ENCODE measurements around the gene TIAL1. TPM values are rescaled to one million over a fixed set of nuclear protein-coding genes. Genes with fewer than 3 reads are reported as not detected.

Gene TIAL1
- total and polyA plus RNA-seq, 2 of the 13 experiments (the other 11 are each of a cell fraction or from before 2014, with no cell fraction given), result 31.5 to 148 TPM

GRCh38 chr10:119578355-119578754, 18.4 kb downstream of the TIAL1 start (continued):
- TF ChIP-seq NFAT5 (CRISPR knock-in tag; IDR thresholded peaks at IDR 0.05) (no peak), RFXAP (CRISPR knock-in tag; IDR thresholded peaks at IDR 0.05; ENCODE audit: borderline replicate concordance) (no peak), PCBP1 (IDR thresholded peaks at IDR 0.05; ENCODE audit: borderline replicate concordance, low read depth, low read length) (no peak), FOXA1 (IDR thresholded peaks at IDR 0.05) (no peak), FOXA1 (CRISPR knock-in tag; IDR thresholded peaks at IDR 0.05) (no peak), RAD51 (IDR thresholded peaks at IDR 0.05; ENCODE audit: borderline replicate concordance) (no peak), AGO2 (optimal IDR thresholded peaks at IDR 0.05; ENCODE audit: low read depth, low read length) (no peak)

GRCh38 chr10:119575991-119576390, 20.8 kb downstream of the TIAL1 start:
- peaks cover 13 to 53% of the 10 kb centered on the region in 2 experiments for H3K36me3 ChIP-seq (replicated peaks in 1 of 2; ENCODE audit: control insufficient read depth in 1 of 2, insufficient read depth in 2 of 2, low read length in 2 of 2)
- no peak overlapping the region for H3K4me2 ChIP-seq (ENCODE audit: low read depth, low read length)
- CTCF ChIA-PET (ENCODE audit: low intra/inter-chr PET ratio, low total read pairs), result no interaction called here
- TF ChIP-seq TBP (CRISPR knock-in tag; IDR thresholded peaks at IDR 0.05), result no peak
- TF ChIP-seq SYNCRIP (IDR thresholded peaks at IDR 0.05; ENCODE audit: insufficient read depth, low read depth, low read length), result no peak
- TF ChIP-seq ZMYM4 (CRISPR knock-in tag; IDR thresholded peaks at IDR 0.05), result no peak
- no peak for TF ChIP-seq RFXANK (CRISPR knock-in tag; IDR thresholded peaks at IDR 0.05)
- no peak for TF ChIP-seq PHB2 (IDR thresholded peaks at IDR 0.05; ENCODE audit: partially characterized antibody)
- TF ChIP-seq TBX2 (CRISPR knock-in tag; IDR thresholded peaks at IDR 0.05; ENCODE audit: borderline replicate concordance), result no peak
- TF ChIP-seq MIXL1 (CRISPR knock-in tag; IDR thresholded peaks at IDR 0.05), result no peak
- TF ChIP-seq NRL (CRISPR knock-in tag; IDR thresholded peaks at IDR 0.05; ENCODE audit: borderline replicate concordance), result no peak
- TF ChIP-seq E2F2 (CRISPR knock-in tag; IDR thresholded peaks at IDR 0.05; ENCODE audit: borderline replicate concordance), result no peak
- H3K4me1 ChIP-seq (ENCODE audit: insufficient read depth, low read length), result no peaks in the 10 kb centered on the region
- no peaks in the 10 kb centered on the region for H3K79me2 ChIP-seq (ENCODE audit: insufficient read depth, low read length)
- ATAC-seq, result no peak
- no peaks in the 10 kb centered on the region; the same call in 1 of the 2 replicates for H4K20me1 ChIP-seq (ENCODE audit: insufficient read depth, low read length)
- no peak overlapping the region for H3K4me3 ChIP-seq (replicated peaks in 1 of 3; ENCODE audit: insufficient read depth in 1 of 3, low read depth in 2 of 3, low read length in 3 of 3)
- FAIRE-seq, result no peak
- POLR2A ChIA-PET, result no interaction called here
- H3K9ac ChIP-seq (ENCODE audit: insufficient read depth, low read depth, low read length), result no peak overlapping the region
- intact Hi-C loops (cut with micrococcal nuclease; ENCODE audit: unreplicated experiment), result no loop called here
- H3K27me3 ChIP-seq (ENCODE audit: control insufficient read depth in 1 of 2, insufficient read depth in 2 of 2, low read length in 2 of 2), result no peaks in the 10 kb centered on the region
- H2AFZ ChIP-seq (ENCODE audit: low read length), result no peak overlapping the region
- no peaks in the 10 kb centered on the region for H3K9me3 ChIP-seq (ENCODE audit: low read length)
- BruUV-seq (replicated peaks), result no TSS peak
- no peak for DNase-seq (ENCODE audit: low spot score)
- no peak overlapping the region for H3K27ac ChIP-seq (ENCODE audit: extremely low read length, insufficient read depth, low read length)
- in situ Hi-C loops (cut with HindIII; ENCODE audit: extremely low pct_ligation_motif_present, low pct_unique_long_range_greater_than_20kb), result no loop called here

Data from HepG2 (cell line).